ENCODE measurements around the gene SENP1. TPM values are rescaled to one million over a fixed set of nuclear protein-coding genes. Genes with fewer than 3 reads are reported as not detected.

Gene SENP1
- total RNA-seq, 4 donors from 2014 or later, result 11.0 to 37.1 (median 16.9) TPM

DNA sequence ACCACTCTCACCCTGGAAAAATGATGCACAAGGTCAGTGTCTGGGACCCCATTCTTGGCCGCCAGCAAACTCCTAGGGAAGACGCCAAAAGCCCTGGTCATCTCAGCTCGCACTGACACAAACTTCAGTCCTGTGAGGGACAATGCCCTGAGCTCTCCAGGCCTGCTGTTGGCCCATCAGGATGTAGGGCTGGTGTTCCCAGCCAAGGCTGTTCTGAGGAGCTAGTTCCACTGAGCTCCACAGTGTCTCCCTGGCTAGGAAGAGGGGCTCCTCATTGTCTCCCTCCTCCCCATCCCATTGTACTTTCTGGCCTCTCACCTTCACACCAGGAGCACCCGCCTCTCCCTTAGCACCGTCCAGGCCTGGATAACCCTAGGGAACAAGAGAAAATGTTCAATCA is 112.4 kb downstream of the SENP1 start:
- Histone ChIP-seq H3K9me3 (no peaks in the 10 kb centered on the region), H3K4me1 (peaks cover 0 to 15% (median 6%) of the 10 kb centered on the region in 4 donors), H3K4me3 (no peak overlapping the region), H3K36me3 (no peaks in the 10 kb centered on the region), H3K27ac (no peak overlapping the region), H3K27me3 (no peaks in the 10 kb centered on the region)
- no peak for DNase-seq
- no peak for TF ChIP-seq POLR2A (IDR thresholded peaks at IDR 0.05)
- TF ChIP-seq, protein P1, sequence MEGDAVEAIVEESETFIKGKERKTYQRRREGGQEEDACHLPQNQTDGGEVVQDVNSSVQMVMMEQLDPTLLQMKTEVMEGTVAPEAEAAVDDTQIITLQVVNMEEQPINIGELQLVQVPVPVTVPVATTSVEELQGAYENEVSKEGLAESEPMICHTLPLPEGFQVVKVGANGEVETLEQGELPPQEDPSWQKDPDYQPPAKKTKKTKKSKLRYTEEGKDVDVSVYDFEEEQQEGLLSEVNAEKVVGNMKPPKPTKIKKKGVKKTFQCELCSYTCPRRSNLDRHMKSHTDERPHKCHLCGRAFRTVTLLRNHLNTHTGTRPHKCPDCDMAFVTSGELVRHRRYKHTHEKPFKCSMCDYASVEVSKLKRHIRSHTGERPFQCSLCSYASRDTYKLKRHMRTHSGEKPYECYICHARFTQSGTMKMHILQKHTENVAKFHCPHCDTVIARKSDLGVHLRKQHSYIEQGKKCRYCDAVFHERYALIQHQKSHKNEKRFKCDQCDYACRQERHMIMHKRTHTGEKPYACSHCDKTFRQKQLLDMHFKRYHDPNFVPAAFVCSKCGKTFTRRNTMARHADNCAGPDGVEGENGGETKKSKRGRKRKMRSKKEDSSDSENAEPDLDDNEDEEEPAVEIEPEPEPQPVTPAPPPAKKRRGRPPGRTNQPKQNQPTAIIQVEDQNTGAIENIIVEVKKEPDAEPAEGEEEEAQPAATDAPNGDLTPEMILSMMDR (IDR thresholded peaks at IDR 0.05), result no peak

Small RNA genes within 50 kb of the gene (small RNA-seq; reads per million reads assigned to genes)
- 0 reads per million in 2 donors for gene MIR6505
- gene RNU6-1203P, result 0 reads per million in 2 donors

Other genes with a start within 250 kb of the SENP1 start
- gene VDR, start 201.1 kb downstream of the SENP1 start, total RNA-seq, result 100 to 1,000 TPM in 3 of 4 donors, 10 to 100 TPM in 1; 75.1 to 193 (median 156) TPM
- 100 to 1,000 TPM in 3 of 4 donors, 10 to 100 TPM in 1; 80.9 to 326 (median 241) TPM for gene TMEM106C, start 142.5 kb downstream of the SENP1 start, total RNA-seq
- gene COL2A1, start 101.6 kb downstream of the SENP1 start, total RNA-seq, result 1 to 10 TPM in 1 of 4 donors, under 1 TPM in 2, not detected in 1; 0.18 to 6.6 (median 0.27) TPM
- 10 to 100 TPM in 3 of 4 donors, 1 to 10 TPM in 1; 10.0 to 38.0 (median 27.0) TPM for gene PFKM, start 13.3 kb upstream of the SENP1 start, total RNA-seq
- gene ASB8, start 51.4 kb upstream of the SENP1 start, total RNA-seq, result 10 to 100 TPM; 16.5 to 40.8 (median 33.7) TPM
- gene CCDC184, start 77.6 kb upstream of the SENP1 start, total RNA-seq, result under 1 TPM in 1 of 4 donors, not detected in 3; 0.40 TPM
- gene OR10AD1, start 97.2 kb upstream of the SENP1 start, total RNA-seq, result not detected
- gene ZNF641, start 244.8 kb upstream of the SENP1 start, total RNA-seq, result 10 to 100 TPM; 11.7 to 50.3 (median 17.0) TPM

Measured in Peyer's patch (tissue), 4 donors.